ENCODE measurements around the gene NHP2. TPM values are rescaled to one million over a fixed set of nuclear protein-coding genes. Genes with fewer than 3 reads are reported as not detected.

Gene NHP2
- total RNA-seq: 100 to 1,000 TPM in 2 of 4 donors, 10 to 100 TPM in 2; 28.1 to 116 (median 96.7) TPM

- Histone ChIP-seq H3K4me3 (peak within 1 kb of the TSS; percentile 61 to 92 (median 79)), H3K36me3 (no peaks in the 10 kb centered on the region), H3K4me1 (peaks cover 7 to 16% (median 13%) of the 10 kb centered on the region in 4 donors), H3K27me3 (no peaks in the 10 kb centered on the region), H3K9me3 (no peaks in the 10 kb centered on the region), H3K27ac (peak within 1 kb of the TSS; percentile 82 to 88 (median 84))
- in situ Hi-C loops (cut with MboI; ENCODE audit: low pct_ligation_motif_present in 1 of 4, low pct_unique_long_range_greater_than_20kb in 1 of 4, low sequenced_read_pairs in 3 of 4): no loop called here
- TF ChIP-seq EP300 (IDR thresholded peaks at IDR 0.05; ENCODE audit: low read depth): no peak
- TF ChIP-seq POLR2A (IDR thresholded peaks at IDR 0.05): peak; percentile 60
- TF ChIP-seq POLR2AphosphoS5 (IDR thresholded peaks at IDR 0.05): peak; percentile 85 to 90 (median 86)
- DNase-seq: peak; percentile 99
- intact Hi-C loops (cut with DNase I; ENCODE audit: low total_unique reads): no loop called here
- WGBS, 2 donors (ENCODE audit: low coverage in 1 of 2): 1 to 2% methylated on average over 17 to 68 of the region's 68 CpGs
Observed at GRCh38 chr5:178153530-178154340, at the start of gene NHP2. NHP2 (minus strand) TSS chr5:178153885; CDS start chr5:178153817, 68 bp downstream.

GRCh38 chr5:178202541-178202940 is 48.9 kb upstream of the NHP2 start:
- no peak overlapping the region for H3K4me3 ChIP-seq
- no peaks in the 10 kb centered on the region for H3K9me3 ChIP-seq
- WGBS, 2 donors (ENCODE audit: low coverage in 1 of 2): 91 to 94% methylated on average over 3 to 10 of the region's 10 CpGs
- no peaks in the 10 kb centered on the region for H3K36me3 ChIP-seq
- H3K27me3 ChIP-seq: no peaks in the 10 kb centered on the region
- no peak overlapping the region for H3K27ac ChIP-seq
- no peak for DNase-seq
- in situ Hi-C loops (cut with MboI; ENCODE audit: low pct_ligation_motif_present in 1 of 4, low pct_unique_long_range_greater_than_20kb in 1 of 4, low sequenced_read_pairs in 3 of 4) (no loop called here), intact Hi-C loops (cut with DNase I; ENCODE audit: low total_unique reads) (no loop called here)
- peaks cover 16 to 31% (median 25%) of the 10 kb centered on the region in 4 donors for H3K4me1 ChIP-seq
- TF ChIP-seq, protein P1, sequence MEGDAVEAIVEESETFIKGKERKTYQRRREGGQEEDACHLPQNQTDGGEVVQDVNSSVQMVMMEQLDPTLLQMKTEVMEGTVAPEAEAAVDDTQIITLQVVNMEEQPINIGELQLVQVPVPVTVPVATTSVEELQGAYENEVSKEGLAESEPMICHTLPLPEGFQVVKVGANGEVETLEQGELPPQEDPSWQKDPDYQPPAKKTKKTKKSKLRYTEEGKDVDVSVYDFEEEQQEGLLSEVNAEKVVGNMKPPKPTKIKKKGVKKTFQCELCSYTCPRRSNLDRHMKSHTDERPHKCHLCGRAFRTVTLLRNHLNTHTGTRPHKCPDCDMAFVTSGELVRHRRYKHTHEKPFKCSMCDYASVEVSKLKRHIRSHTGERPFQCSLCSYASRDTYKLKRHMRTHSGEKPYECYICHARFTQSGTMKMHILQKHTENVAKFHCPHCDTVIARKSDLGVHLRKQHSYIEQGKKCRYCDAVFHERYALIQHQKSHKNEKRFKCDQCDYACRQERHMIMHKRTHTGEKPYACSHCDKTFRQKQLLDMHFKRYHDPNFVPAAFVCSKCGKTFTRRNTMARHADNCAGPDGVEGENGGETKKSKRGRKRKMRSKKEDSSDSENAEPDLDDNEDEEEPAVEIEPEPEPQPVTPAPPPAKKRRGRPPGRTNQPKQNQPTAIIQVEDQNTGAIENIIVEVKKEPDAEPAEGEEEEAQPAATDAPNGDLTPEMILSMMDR (IDR thresholded peaks at IDR 0.05): no peak
- no peak for TF ChIP-seq POLR2A (IDR thresholded peaks at IDR 0.05)
- no peak for TF ChIP-seq POLR2AphosphoS5 (IDR thresholded peaks at IDR 0.05)
- no peak for TF ChIP-seq EP300 (IDR thresholded peaks at IDR 0.05; ENCODE audit: low read depth)

DNA sequence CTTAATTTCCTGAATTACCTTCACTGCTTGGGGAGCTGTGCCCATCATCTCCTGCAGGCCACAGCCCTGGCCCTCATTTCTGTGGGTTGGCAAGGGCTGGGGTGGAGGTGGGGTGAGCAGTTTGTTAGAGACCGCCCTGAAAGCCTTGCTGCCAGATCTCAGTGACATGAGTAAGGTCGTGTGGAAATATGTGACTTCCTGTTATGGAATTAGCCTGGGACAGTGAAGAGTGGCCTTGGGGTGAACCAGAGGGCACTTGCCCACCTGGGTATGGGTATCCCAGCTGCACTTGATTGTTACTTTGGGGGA is 48.2 kb upstream of the NHP2 start:
- no peak for TF ChIP-seq POLR2A (IDR thresholded peaks at IDR 0.05)
- TF ChIP-seq POLR2AphosphoS5 (IDR thresholded peaks at IDR 0.05): no peak
- TF ChIP-seq EP300 (IDR thresholded peaks at IDR 0.05; ENCODE audit: low read depth): no peak
- TF ChIP-seq, protein P1 (IDR thresholded peaks at IDR 0.05): no peak
- in situ Hi-C loops (cut with MboI; ENCODE audit: low pct_ligation_motif_present in 1 of 4, low pct_unique_long_range_greater_than_20kb in 1 of 4, low sequenced_read_pairs in 3 of 4) (no loop called here), intact Hi-C loops (cut with DNase I; ENCODE audit: low total_unique reads) (no loop called here)
- peaks cover 10 to 24% (median 19%) of the 10 kb centered on the region in 4 donors for H3K4me1 ChIP-seq
- H3K36me3 ChIP-seq: no peaks in the 10 kb centered on the region
- no peaks in the 10 kb centered on the region for H3K27me3 ChIP-seq
- DNase-seq: no peak
- H3K9me3 ChIP-seq: no peaks in the 10 kb centered on the region
- no peak overlapping the region for H3K4me3 ChIP-seq
- 0% methylated on average over 1 of the region's 2 CpGs; no CpG with 5 or more reads in 1 of the 2 donors for WGBS, 2 donors (ENCODE audit: low coverage in 1 of 2)
- peak overlapping the region in 2 of 4 donors; percentile 2 to 14 for H3K27ac ChIP-seq

DNA sequence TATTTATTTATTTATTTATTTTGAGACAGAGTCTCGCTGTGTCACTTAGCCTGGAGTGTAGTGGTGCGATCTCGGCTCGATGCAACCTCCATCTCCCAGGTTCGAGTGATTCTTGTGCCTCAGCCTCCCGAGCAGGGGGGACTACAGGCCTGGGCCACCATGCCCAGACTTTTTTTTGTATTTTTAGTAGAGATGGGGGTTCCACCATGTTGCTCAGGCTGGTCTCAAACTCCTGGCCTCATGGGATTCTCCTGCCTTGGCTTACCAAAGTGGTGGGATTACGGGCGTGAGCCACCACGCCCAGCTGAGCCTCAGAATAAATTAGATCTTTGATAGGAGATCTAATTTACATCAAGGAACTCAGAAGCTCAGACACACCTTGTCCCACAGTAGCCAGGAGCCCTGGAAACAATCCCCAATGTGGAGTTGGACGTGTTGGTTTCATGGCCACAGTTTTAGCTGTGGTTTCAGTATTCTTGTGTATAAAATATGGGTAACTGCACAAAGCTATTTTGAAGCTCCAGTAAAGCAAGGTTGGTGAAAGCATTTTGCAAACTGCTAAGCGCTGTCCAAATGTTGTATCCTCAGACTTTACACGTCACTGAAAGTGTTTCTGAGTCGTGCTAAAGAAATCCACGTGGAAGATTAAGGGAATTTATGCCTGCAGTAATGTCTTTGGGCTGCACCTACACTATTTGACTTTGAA is 47.7 kb upstream of the NHP2 start:
- Histone ChIP-seq H3K36me3 (no peaks in the 10 kb centered on the region), H3K4me1 (peaks cover 5 to 19% (median 14%) of the 10 kb centered on the region in 4 donors), H3K27ac (no peak overlapping the region), H3K4me3 (no peak overlapping the region), H3K9me3 (no peaks in the 10 kb centered on the region), H3K27me3 (no peaks in the 10 kb centered on the region)
- WGBS, 2 donors (ENCODE audit: low coverage in 1 of 2): 84 to 87% methylated on average over 3 to 14 of the region's 14 CpGs
- intact Hi-C loops (cut with DNase I; ENCODE audit: low total_unique reads) (no loop called here), in situ Hi-C loops (cut with MboI; ENCODE audit: low pct_ligation_motif_present in 1 of 4, low pct_unique_long_range_greater_than_20kb in 1 of 4, low sequenced_read_pairs in 3 of 4) (no loop called here)
- no peak for TF ChIP-seq POLR2AphosphoS5 (IDR thresholded peaks at IDR 0.05)
- TF ChIP-seq, protein P1 (IDR thresholded peaks at IDR 0.05): no peak
- TF ChIP-seq POLR2A (IDR thresholded peaks at IDR 0.05): no peak
- TF ChIP-seq EP300 (IDR thresholded peaks at IDR 0.05; ENCODE audit: low read depth): no peak
- no peak for DNase-seq
